Measurements from ENCODE around the gene FOXO3.
"Not testable (repeated sequence)": the region's sequence is repeated elsewhere in the genome, so short reads cannot be mapped to it uniquely, and the experiment has no call there.

Gene FOXO3

DNA sequence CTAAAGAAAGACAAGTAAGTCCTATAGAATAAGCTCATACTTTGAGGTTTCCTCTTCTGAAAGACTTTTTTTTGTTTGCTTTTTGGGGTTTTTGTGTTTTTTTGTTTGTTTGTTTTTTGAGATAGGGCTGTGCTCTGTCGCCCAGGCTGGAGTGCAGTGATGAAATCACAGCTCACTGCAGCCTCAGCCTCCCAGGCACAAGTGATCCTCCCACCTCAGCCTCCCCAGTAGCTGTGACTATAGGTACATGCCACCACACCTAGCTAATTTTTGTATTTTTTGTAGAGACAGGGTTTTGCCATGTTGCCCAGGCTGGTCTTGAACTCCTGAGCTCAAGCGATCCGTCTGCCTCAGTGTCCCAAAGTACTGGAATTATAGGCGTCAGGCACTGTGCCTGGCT lies 98.1 kb downstream of the FOXO3 start:
- not testable (repeated sequence) for DNase-seq (ENCODE audit: low read depth in 2 of 2)

DNA sequence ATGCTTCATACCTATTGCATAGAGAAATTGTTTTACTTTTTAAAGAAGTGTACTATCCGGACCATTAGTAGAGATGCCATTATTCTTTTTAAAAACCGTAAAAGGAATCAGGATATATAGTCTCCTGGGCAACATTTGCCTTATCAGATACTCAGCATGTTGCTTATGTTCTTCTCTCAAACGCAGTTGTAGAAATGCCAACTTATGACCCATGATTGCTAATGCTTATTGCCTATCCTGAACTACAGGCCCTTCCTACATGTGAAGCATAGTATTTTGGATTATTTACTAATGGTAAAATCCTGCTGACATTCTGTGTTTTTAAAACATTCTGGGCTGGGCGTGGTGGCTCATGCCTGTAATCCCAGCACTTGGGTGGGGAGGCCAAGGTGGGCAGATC lies 99.5 kb downstream of the FOXO3 start:
- DNase-seq (ENCODE audit: low read depth in 2 of 2), result no peak

DNA sequence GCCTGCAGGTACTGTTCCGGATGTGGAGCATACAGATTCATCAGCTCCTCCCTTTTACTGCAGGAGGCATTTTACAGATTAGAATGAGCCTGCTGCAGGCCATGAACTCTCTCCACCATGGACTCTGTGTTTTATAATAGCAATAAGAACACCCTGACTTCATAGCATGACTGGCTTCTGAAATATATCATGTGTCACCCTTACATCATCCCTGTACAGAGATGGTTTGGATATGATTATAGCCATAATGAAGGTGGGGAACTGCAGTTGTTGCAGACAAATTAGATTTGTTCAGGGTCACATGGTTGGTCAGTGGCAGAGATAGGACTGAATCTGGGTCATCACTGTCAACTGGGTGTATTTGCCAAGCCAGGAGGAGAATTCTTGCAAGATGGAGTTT lies 100.7 kb downstream of the FOXO3 start:
- DNase-seq (ENCODE audit: low read depth in 2 of 2), result no peak

DNA sequence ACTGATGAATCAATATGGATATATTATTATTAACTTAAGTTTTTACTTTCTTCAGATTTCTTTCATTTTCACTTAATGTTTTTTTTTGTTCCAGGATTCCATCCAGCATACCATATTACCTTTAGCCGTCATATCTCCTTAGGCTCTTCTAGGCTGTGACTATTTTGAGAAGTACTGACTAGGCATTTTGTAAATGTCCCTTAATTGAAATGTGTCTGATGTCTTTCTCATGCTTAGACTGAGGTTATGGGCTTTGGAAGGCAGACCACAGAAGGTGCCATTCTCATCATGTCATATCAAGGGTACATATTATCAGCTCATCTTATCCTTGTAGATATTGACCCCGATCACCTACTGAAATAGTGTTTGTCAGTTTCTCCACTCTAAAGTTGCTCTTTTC lies 101.3 kb downstream of the FOXO3 start:
- DNase-seq (ENCODE audit: low read depth in 2 of 2), result no peak

DNA sequence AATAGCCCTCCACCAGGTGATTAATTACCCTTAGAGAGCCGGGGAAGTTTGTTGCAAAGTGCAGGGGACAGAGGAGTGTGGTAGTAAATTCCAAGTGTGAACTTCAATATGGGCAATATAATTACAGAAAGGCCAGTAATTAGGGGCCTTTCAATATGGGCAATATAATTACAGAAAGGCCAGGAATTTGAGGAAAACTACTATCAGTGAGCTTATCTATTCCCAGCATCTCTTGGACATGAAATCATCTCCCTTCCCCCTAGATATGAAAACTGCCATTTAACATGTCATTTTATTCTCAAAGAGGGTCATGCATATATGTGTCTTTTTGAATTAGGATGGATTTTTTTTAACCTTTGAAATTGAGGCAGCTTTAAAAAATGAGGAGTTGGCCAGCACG lies 102.0 kb downstream of the FOXO3 start:
- DNase-seq (ENCODE audit: low read depth in 2 of 2), result no peak

DNA sequence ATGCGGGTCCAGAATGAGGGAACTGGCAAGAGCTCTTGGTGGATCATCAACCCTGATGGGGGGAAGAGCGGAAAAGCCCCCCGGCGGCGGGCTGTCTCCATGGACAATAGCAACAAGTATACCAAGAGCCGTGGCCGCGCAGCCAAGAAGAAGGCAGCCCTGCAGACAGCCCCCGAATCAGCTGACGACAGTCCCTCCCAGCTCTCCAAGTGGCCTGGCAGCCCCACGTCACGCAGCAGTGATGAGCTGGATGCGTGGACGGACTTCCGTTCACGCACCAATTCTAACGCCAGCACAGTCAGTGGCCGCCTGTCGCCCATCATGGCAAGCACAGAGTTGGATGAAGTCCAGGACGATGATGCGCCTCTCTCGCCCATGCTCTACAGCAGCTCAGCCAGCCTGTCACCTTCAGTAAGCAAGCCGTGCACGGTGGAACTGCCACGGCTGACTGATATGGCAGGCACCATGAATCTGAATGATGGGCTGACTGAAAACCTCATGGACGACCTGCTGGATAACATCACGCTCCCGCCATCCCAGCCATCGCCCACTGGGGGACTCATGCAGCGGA lies 102.9 kb downstream of the FOXO3 start:
- not testable (repeated sequence) for DNase-seq (ENCODE audit: low read depth in 2 of 2)

DNA sequence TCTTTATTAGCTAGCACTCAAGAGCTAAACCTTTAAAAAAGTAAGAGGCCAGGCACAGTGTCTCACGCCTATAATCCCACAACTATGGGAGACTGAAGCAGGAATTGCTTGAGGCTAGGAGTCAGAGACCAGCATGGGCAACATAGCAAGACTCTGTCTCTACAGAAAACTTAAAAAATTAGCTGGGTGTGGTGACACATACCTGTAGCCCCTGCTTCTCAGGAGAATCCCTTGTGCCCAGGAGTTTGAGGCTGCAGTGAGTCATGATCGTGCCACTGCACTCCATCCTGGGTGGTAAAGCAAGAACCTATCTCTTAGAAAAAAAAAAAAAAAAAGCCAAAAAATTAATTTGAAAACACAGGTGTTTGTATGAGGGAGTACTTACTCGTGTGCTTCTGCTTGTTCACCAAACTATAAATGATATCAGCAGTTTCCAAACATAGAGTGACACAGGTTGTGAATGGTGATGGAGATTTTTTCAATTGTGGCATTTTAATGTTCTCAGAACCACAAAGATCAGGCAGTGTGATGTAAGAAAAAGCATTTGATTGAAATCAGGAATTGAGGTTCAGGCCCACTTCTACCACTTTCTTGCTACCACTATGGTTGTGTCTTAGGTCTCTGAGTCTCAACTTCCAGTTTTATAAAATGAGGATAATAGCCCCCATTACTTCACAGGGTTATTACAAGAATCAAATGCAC lies 104.9 kb downstream of the FOXO3 start:
- DNase-seq (ENCODE audit: low read depth in 2 of 2), result no peak

DNA sequence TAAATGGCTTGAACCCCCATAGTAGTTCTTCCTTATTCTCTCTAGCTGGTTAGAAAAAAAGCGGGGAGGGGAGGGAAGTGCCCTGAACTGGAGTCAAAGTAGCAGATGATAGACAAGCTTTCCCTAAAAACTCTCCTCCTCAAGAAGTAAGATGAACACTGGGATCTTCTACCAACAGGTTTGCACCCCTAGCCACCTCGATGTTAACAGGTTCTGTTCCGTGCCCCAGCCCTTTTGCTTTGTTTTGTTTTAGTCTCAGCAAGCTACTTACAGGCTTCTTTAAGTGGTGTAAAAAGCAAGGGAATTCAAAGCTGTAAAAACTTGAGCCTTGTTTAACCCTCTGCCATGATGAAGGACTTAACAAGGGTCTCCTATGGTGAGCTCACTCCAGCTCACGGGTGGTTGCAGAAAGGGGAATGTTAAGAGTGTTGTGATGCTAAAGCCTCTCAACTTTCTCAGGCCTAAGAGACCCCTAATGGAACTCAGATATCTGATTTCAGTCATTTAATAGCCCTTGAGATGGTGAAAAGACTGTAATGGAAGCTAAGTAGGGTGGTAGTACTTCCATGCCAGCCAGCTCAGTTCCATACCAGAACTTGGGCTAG lies 106.0 kb downstream of the FOXO3 start:
- no peak for DNase-seq (ENCODE audit: low read depth in 2 of 2)

DNA sequence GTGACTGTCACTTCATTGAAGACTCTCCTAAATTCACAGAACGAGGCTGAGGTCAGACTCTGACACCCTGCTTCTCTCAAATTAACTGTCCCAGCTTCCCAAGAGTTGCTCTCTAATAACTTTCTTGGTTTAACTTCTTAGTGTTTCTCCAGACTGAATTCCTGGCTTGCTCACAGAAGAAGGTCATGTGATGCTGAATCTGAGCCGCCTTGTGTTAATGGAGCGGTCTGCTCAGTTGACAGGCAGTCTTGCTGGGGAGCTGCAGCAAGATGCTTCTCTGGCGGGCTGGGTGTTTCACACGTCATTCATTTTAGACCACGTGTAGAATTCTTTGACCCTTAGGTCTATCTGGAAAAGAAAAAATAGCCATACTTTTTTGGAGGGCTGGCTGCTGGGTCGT lies 107.3 kb downstream of the FOXO3 start:
- DNase-seq (ENCODE audit: low read depth in 2 of 2), result no peak

DNA sequence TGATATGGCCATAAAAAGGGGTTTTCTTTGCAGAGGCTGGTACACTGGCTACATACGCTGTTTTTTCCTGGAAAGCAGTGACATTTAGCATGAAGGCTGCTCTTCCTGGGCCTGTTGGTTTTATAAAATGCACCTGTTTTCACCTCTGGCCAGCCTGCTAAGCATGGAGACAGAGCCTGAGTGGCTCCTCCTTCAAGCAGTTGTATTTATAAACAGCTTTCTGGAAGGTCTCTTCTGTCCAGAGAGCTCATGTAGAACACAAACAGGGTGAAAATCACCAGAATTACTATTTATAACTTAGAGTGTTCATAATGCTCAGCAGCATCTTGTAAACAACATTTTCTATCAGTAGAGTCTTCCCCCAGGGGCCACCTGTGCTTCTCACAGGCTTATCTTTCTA lies 109.0 kb downstream of the FOXO3 start:
- DNase-seq (ENCODE audit: low read depth in 2 of 2), result no peak

DNA sequence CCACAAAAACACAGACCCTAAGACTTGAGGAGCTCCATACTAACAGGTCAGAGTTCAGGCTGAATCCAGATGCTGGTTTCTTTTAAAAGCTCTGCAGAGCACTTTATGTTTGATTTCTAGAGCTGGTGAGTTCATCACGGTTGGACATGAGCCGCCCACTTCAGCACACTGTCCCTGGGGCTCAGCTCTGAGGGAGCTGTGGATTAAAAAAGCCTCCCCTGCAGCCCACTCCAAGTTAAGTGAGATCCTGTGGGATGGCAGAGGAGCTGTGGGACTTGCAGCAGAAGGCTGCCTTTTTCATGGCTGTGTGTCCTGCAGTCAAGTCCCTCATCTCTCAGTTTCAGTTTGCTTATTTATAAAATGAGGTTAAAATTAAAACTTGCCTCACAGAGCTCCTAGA lies 110.5 kb downstream of the FOXO3 start:
- no peak for DNase-seq (ENCODE audit: low read depth in 2 of 2)

DNA sequence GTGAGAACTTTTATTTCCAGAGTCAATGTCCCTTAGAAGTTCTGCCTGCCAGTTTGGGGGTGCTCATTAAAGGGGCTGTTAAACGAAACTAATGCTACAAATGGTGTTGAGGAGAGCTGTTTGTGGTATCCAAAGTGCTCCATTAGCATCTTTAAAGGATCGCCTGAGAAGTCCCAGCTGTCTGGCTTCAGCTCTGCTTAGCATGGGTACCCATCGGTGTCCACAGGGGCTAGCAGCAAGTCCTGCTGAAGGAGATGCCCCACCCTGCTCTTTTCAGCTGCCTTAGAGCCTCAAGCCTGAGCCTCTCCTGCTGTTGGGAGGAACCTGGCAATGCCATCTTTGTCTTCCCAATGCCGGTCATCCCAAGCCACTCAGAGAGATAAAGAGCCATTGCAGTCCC lies 111.1 kb downstream of the FOXO3 start:
- no peak for DNase-seq (ENCODE audit: low read depth in 2 of 2)

DNA sequence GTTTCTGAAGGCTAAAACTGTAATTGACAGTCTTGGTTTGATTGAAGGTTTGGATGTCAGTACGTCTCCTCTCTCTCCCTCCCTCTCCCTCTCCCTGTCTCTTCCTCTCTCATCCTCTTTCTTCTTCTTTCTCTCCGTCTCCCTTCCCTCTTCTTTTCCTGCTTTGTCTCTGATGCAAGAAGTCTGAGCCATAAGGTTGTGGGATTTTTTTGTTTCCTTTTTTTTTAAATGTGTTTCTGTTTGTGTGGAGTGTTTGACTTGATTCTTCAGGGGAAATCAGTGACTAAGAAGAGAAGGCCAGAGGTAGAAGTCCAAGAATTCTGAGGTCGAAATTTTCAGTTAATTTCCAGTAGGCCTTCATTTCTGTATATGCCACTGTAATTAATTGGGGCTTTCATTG lies 111.9 kb downstream of the FOXO3 start:
- no peak for DNase-seq (ENCODE audit: low read depth in 2 of 2)

DNA sequence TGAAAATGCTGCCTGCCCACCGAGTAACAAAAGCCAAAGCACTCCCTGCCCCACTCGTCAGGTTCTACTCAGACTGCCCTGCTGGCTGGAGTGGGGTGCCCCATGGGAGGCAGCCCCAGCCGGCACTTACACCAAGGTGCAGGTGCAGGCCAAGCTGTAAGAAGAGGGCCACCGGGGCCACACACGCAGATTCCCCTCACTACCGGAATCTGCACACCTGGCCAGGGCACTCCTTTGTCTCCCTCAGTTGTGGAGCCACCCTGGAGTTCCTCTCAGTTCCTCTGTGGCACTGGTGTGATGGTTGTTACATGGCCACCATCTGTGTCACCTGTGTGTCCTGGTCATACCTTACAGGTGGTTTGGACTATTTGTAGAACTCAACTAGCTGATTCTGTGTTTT lies 112.4 kb downstream of the FOXO3 start:
- no peak for DNase-seq (ENCODE audit: low read depth in 2 of 2)

DNA sequence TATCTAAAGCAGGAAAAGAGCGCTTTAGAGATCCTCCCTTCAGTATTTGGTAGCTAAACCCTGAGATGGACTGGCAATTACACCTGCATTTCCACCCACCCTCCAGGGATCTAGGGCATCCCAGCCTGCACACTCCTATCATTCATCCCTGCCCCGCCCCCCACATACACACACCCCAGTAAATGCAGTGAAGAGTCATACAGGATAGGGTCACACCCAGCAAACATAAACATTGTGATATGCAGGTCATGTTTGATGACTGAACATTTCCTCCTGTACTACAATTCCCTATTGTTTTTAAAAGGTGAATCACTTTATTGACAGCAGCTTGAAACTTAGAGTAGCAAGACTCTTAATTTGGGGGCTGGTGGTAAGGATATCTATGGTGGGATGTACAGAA lies 112.9 kb downstream of the FOXO3 start:
- DNase-seq (ENCODE audit: low read depth in 2 of 2), result no peak

DNA sequence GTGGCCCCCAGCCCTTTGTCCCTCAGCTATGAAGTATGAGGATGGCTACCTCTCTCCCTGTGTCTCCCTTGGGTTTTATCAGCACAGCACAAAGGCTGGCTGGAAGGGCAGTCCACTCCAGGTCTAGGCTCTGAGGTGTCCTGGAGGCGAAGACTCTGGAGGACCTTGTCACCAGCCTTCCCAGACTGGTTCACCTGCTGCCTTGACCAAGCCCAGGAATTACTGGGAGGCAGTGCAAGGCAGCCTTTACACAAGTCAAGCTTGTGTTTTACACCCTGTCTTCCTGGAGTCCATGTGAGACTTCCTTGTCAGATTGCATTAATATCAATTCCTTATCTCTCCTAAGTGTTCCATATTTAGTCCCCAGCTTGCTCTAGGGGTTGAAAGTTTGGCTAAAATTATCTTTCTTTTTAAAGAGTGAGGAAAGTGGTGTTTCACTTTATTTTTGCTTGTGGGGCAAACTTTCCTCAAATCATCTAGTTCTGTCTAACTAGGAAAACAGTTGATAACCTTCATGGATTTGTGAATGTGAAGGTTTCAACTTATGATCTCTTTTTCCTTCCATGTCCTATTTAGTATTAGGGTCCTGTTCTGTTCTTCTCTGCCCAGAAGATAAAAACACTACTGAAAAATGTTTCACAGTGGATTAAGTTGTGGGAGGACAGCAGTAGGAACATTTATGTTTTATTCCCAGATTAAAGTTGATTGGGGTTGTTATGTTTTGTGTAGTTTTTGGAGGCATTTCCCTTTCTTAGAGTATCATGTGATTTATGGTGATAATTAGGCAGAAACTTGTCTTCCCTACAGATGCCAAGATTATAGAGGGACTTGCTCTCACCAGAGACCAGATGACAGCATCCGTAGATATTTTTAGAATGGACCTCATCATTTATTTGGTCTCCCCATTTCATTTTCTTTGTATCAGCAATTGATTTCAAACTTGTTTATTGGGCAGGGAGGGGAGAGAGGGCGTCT lies 114.8 kb downstream of the FOXO3 start:
- no peak for DNase-seq (ENCODE audit: low read depth in 2 of 2)

DNA sequence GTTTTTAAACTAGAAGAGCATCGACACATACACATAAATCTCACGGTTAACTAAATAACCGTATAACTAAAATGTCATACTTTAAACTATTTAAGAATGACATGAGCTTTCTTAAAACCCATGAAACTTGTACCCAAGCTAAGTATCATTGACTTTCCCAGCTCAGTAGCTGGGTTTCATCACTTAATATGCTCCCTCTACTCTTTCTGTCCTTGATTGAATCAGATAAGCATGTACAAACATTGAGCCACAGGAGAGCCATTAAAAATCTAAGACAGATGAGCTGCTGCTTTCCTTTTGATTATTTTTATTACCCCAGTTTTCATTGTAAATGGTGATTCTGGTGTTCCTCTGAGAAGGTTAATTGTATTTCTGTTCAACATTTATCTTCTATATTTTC lies 115.8 kb downstream of the FOXO3 start:
- no peak for DNase-seq (ENCODE audit: low read depth in 2 of 2)

DNA sequence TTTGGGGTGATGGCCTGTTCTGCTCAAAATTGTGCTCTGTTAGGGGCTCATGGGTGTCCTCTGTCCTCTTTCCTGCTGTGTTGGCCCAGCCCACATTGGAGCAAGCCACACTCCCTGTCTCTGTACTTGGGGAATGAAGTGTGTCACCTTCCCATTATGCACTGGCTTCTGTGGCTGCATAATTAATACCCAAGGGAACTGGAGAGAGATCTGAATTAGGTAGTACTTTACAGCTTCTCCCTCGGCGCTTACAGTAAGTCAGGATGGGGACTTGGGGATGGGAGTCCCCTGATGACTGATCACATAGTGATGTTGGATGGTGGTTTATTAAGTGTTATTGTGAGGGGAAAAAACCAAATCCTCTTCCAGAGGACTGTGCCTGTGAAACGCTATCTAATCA lies 116.6 kb downstream of the FOXO3 start:
- no peak for DNase-seq (ENCODE audit: low read depth in 2 of 2)

DNA sequence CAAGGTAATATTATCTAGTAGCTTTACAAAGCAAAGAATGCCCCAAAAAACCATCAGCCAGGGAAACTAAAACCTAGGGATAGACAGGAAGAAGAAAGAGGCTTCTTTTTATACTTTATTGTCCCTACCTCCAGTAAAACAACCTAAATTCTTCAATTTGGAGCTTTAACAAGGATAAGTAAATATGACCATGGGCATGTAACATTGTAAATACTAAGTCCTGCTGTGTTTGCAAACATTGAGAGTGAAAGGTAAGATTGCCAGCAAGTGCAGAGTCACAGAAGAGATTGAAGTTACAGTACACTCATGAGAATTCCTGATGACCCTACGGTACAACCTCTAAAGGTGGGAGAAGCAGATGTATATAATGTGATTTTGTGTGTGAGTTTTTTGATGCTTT lies 117.2 kb downstream of the FOXO3 start:
- no peak for DNase-seq (ENCODE audit: low read depth in 2 of 2)

DNA sequence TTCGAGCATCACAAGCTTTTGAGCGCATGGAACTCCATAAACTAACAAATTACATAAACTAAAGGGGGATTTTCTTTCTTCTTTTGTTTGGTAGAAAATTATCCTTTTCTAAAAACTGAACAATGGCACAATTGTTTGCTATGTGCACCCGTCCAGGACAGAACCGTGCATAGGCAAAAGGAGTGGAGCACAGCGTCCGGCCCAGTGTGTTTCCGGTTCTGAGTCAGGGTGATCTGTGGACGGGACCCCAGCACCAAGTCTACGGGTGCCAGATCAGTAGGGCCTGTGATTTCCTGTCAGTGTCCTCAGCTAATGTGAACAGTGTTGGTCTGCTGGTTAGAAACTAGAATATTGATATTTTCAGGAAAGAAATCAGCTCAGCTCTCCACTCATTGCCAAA lies 119.6 kb downstream of the FOXO3 start:
- DNase-seq (ENCODE audit: low read depth in 2 of 2), result not testable (repeated sequence)

DNA sequence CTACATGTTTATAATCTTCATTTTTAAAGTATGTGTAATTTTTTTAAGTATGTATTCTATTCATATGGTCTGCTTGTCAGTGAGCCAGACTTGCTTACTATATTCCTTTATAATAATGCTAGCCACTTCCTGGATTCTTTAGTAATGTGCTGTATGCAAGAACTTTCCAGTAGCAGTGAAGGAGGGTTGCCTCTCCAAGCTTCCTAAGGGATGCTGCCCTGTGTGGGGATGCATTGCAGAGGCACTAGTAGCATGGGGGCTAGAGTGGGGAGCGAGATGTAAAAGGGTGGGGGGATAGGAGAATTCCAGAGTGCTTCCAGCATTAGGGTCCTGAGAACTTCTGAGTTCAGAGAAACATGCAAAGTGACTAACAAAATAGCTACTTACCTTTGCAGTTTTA lies 121.0 kb downstream of the FOXO3 start:
- not testable (repeated sequence) for DNase-seq (ENCODE audit: low read depth in 2 of 2)

DNA sequence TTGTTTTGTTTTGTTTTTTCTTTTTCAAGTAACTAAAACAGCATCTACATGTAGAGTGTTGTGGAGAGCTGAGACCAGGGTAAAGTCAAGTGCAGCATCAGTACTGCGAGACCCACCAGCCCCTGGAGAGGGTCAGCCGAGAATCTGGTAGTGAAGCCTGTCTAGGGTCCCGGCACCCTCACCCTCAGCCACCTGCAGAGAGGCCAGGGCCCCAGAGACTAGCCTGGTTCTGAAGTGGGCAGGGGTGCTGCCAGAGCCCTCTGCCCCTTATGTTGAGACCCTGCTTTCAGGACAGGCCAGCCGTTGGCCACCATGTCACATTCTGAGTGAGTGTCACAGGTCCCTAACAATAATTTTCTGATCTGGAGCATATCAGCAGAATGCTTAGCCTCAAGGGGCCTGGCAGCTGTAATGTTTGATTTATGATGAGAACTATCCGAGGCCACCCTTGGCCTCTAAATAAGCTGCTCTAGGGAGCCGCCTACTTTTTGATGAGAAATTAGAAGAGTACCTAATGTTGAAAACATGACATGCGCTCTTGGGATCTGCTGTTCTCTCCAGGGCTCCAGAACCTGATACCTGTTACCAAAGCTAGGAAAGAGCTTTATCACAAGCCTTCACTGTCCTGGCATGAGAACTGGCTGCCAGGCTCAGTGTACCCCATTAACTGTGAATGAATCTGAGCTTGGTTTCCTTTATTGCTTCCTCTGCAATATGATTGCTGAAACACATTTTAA lies 121.8 kb downstream of the FOXO3 start:
- not testable (repeated sequence) for DNase-seq (ENCODE audit: low read depth in 2 of 2)

Measured in stimulated activated CD4-positive, alpha-beta T cell treated with anti-CD3 and anti-CD28 coated beads, Interleukin-1b, Interleukin-23, amount 100 ng/mL, for 4 hours (primary cell).